SK-N-MC (cell line): Measurements from ENCODE around the gene DLGAP1.

Source experiments
- EZH2 ChIP-seq: fragments of 200-600 bp; sonication (generic); IDR thresholded peaks from one replicate; pipeline ENCODE4 v1.6.1; 2017; ENCODE audit warnings: antibody characterized with exemption
- FOXP2 ChIP-seq: optimal IDR thresholded peaks from 2 replicates; pipeline ENCODE3; 2011; ENCODE audit warnings: mild to moderate bottlenecking, moderate library complexity; ENCODE audit not compliant: insufficient read depth; ENCODE audit errors: extremely low read length, control extremely low read depth

GRCh38 chr18:4093676-4094075, 361.4 kb downstream of the DLGAP1 start:
- TF ChIP-seq EZH2 (no peak), FOXP2 (no peak)
